SK-N-SH (cell line): ENCODE data around the gene DHRS13. TPM values are rescaled to one million over a fixed set of nuclear protein-coding genes. Genes with fewer than 3 reads are reported as not detected.

Experiments used
- CTCF ChIA-PET: fragments of 300-600, 350-600 bp; formaldehyde crosslinking; extraction: SDS; loops from one replicate; lab custom pipeline; 2021; lab: Yijun Ruan, JAX
- POLR2A ChIA-PET: fragments of 350-600 bp; sonication (Branson Sonifier 250); formaldehyde crosslinking; extraction: SDS; loops from one replicate; lab custom pipeline; 2020; ENCODE audit warnings: antibody characterized with exemption, inconsistent platforms; lab: Yijun Ruan, JAX
- DNase-seq: peaks from one replicate; pipeline ENCODE4 v3.0.0; 2012
- H2AFZ ChIP-seq: fragments of 200-600 bp; sonication (generic); 2 replicates; pipeline ENCODE4 v1.8.1; 2016; ENCODE audit warnings: antibody characterized with exemption, mild to moderate bottlenecking, low read depth
- H3F3A ChIP-seq: fragments of 200-600 bp; sonication (generic); replicated peaks from 2 replicates; pipeline ENCODE3; 2016; ENCODE audit warnings: antibody characterized with exemption, mild to moderate bottlenecking; ENCODE audit not compliant: insufficient read depth
- H3K27ac ChIP-seq, 2 experiments: fragments of 200-500 bp in 1 of 2; fragments of 200-600 bp in 1 of 2; sonication (Bioruptor generic) in 1 of 2; sonication (generic), shearing (Covaris generic) in 1 of 2; 2 replicates each; pipeline versions ENCODE4 v1.5.1 to v1.6.1; 2014 to 2016; ENCODE audit warnings: low read depth in 2 of 2, inconsistent platforms in 1 of 2, low read length in 1 of 2, mild to moderate bottlenecking in 1 of 2, mixed read lengths in 1 of 2
- H3K27me3 ChIP-seq: fragments of 200-600 bp; sonication (generic), shearing (Covaris generic); 2 replicates; pipeline ENCODE4 v1.6.1; 2016; ENCODE audit warnings: mixed run types; ENCODE audit not compliant: insufficient read depth
- H3K36me3 ChIP-seq, 2 experiments: fragments of 200-500 bp in 1 of 2; fragments of 200-600 bp in 1 of 2; sonication (Bioruptor generic) in 1 of 2; sonication (generic) in 1 of 2; replicated peaks in 1 of 2; 2 replicates each; pipeline versions ENCODE3 to v1.5.1; 2014 to 2016; ENCODE audit warnings: low read length in 1 of 2, mild to moderate bottlenecking in 1 of 2; ENCODE audit not compliant: insufficient read depth in 2 of 2, control insufficient read depth in 1 of 2
- H3K4me1 ChIP-seq, 2 experiments: fragments of 200-500 bp in 1 of 2; fragments of 200-600 bp in 1 of 2; sonication (Bioruptor generic) in 1 of 2; sonication (generic), shearing (Covaris generic) in 1 of 2; 2 replicates each; pipeline versions ENCODE4 v1.5.1 to v1.6.1; 2014 to 2016; ENCODE audit warnings: low read depth in 1 of 2, low read length in 1 of 2, mixed run types in 1 of 2; ENCODE audit not compliant: insufficient read depth in 2 of 2, control insufficient read depth in 1 of 2
- H3K4me2 ChIP-seq: fragments of 200-600 bp; sonication (generic), shearing (Covaris generic); 2 replicates; pipeline ENCODE4 v1.6.1; 2017; ENCODE audit warnings: mixed run types
- H3K4me3 ChIP-seq, 2 experiments: fragments of 200-500 bp in 1 of 2; fragments of 200-600 bp in 1 of 2; sonication (Bioruptor generic) in 1 of 2; sonication (generic), shearing (Covaris generic) in 1 of 2; 2 replicates each; pipeline versions ENCODE4 v1.5.1 to v1.8.1; 2014 to 2016; ENCODE audit warnings: low read depth in 2 of 2, inconsistent platforms in 1 of 2, low read length in 1 of 2, mild to moderate bottlenecking in 1 of 2, mixed read lengths in 1 of 2, moderate library complexity in 1 of 2
- H3K79me2 ChIP-seq: fragments of 200-600 bp; sonication (generic); 2 replicates; pipeline ENCODE4 v1.8.1; 2017; ENCODE audit warnings: mild to moderate bottlenecking; ENCODE audit not compliant: insufficient read depth
- H3K9ac ChIP-seq: fragments of 200-600 bp; sonication (generic); 2 replicates; pipeline ENCODE4 v1.6.1; 2017; ENCODE audit warnings: mixed run types
- H3K9me2 ChIP-seq: fragments of 200-600 bp; sonication (generic); 2 replicates; pipeline ENCODE4 v1.6.1; 2017; ENCODE audit warnings: mixed run types
- H3K9me3 ChIP-seq: fragments of 200-600 bp; sonication (generic); 2 replicates; pipeline ENCODE4 v1.6.1; 2017; ENCODE audit warnings: mixed run types, mild to moderate bottlenecking, moderate library complexity
- H4K20me1 ChIP-seq: fragments of 200-600 bp; sonication (generic); 2 replicates; pipeline ENCODE4 v1.6.1; 2017; ENCODE audit warnings: mild to moderate bottlenecking, mixed run types; ENCODE audit not compliant: insufficient read depth
- CTCF ChIP-seq: fragments of 200-600 bp; sonication (generic); IDR thresholded peaks from 2 replicates; pipeline ENCODE4 v1.6.1; 2017; ENCODE audit warnings: antibody characterized with exemption, mild to moderate bottlenecking, moderate library complexity
- MAX ChIP-seq: IDR thresholded peaks from 2 replicates; pipeline ENCODE4 v1.4.0; 2012; ENCODE audit warnings: low read depth
- MEF2A ChIP-seq: IDR thresholded peaks from 2 replicates; pipeline ENCODE4 v1.4.0; 2012; ENCODE audit warnings: low read depth, borderline replicate concordance
- RAD21 ChIP-seq: IDR thresholded peaks from 2 replicates; pipeline ENCODE4 v1.6.1; 2012; ENCODE audit warnings: mild to moderate bottlenecking, low read length
- SIN3A ChIP-seq: IDR thresholded peaks from 2 replicates; pipeline ENCODE4 v1.6.1; 2012; ENCODE audit warnings: low read depth, mild to moderate bottlenecking, low read length, moderate library complexity, borderline replicate concordance
- SMC3 ChIP-seq: IDR thresholded peaks from 2 replicates; pipeline ENCODE4 v1.6.1; 2012; ENCODE audit warnings: low read depth, low read length, improper control_type of control experiment
- USF2 ChIP-seq: fragments of 150-350 bp; IDR thresholded peaks from 2 replicates; pipeline ENCODE4 v1.6.1; 2017; ENCODE audit warnings: antibody characterized with exemption, low read length, low read depth, borderline replicate concordance
- WGBS: methylation state at CpG from one replicate; pipeline ENCODE4 v1.1.6; 2017; ENCODE audit warnings: low lambda C conversion rate; 5-methylcytosine and 5-hydroxymethylcytosine counted together
- polyA plus RNA-seq, 3 experiments: library from polyadenylated mRNA; depleted of rRNA; stranded (reverse); fragments of >200 nt; gene quantifications; 2 replicates each; pipeline ENCODE4 v1.2.3, GENCODE V29; 2012

The DHRS13 gene
- polyA plus RNA-seq, 1 of the 3 experiments (the other 2 are of a cell fraction): 7.4 TPM

- no peak overlapping the region for H3K4me3 ChIP-seq
- no peak for TF ChIP-seq USF2
- TF ChIP-seq CTCF: peak; percentile 49
- no peak for DNase-seq
- H3K4me2 ChIP-seq: no peak overlapping the region
- CTCF ChIA-PET: interaction anchor here (0.6 to 8.8 kb wide), 10 partner anchors 10 to 212 kb away, joined by 3 to 63 read pairs (median 3); partner anchors contain the start of gene DHRS13
- H3K9ac ChIP-seq: no peak overlapping the region
- H4K20me1 ChIP-seq: peaks cover 13% of the 10 kb centered on the region; the same call in 1 of the 2 replicates
- H3K36me3 ChIP-seq: peaks cover 75 to 88% of the 10 kb centered on the region in 2 experiments
- no peak overlapping the region for H3K27ac ChIP-seq
- H3K9me3 ChIP-seq: no peaks in the 10 kb centered on the region
- POLR2A ChIA-PET: no interaction called here
- no peaks in the 10 kb centered on the region for H3K9me2 ChIP-seq
- H3K79me2 ChIP-seq: peaks cover 9% of the 10 kb centered on the region; the same call in 1 of the 2 replicates
- H3F3A ChIP-seq: peaks cover 30% of the 10 kb centered on the region
- no peak overlapping the region for H2AFZ ChIP-seq
- H3K27me3 ChIP-seq: no peaks in the 10 kb centered on the region
- no peaks in the 10 kb centered on the region; a peak in 1 of 4 replicates for H3K4me1 ChIP-seq
- 69% methylated on average over 9 of the region's 20 CpGs for WGBS
These were observed 9.5 kb upstream of the DHRS13 start for GRCh38 chr17:28912281-28912937.

- Histone ChIP-seq H3K4me3 (no peak overlapping the region), H4K20me1 (peaks cover 13% of the 10 kb centered on the region; the same call in 1 of the 2 replicates), H3K79me2 (peaks cover 9% of the 10 kb centered on the region; the same call in 1 of the 2 replicates), H3K9ac (no peak overlapping the region), H3F3A (peaks cover 30% of the 10 kb centered on the region), H3K27me3 (no peaks in the 10 kb centered on the region), H3K27ac (no peak overlapping the region), H3K4me1 (no peaks in the 10 kb centered on the region; a peak in 1 of 4 replicates), H3K36me3 (peaks cover 75 to 87% of the 10 kb centered on the region in 2 experiments), H3K4me2 (no peak overlapping the region), H3K9me3 (no peaks in the 10 kb centered on the region), H2AFZ (no peak overlapping the region), H3K9me2 (no peaks in the 10 kb centered on the region)
- WGBS: 96% methylated on average over 13 of the region's 13 CpGs
- no peak for DNase-seq
- TF ChIP-seq SIN3A (no peak), SMC3 (no peak), RAD21 (no peak), MEF2A (no peak), MAX (no peak)
- POLR2A ChIA-PET: no interaction called here
- CTCF ChIA-PET: interaction anchor here (1.3 to 8.8 kb wide), 4 partner anchors 9 to 184 kb away, joined by 3 to 63 read pairs (median 20); partner anchors contain the start of genes DHRS13 and NEK8
These were observed 8.6 kb upstream of the DHRS13 start for GRCh38 chr17:28911411-28912045.
